ENCODE measurements around the gene IL17RE.
"Not testable (repeated sequence)": the region's sequence is repeated elsewhere in the genome, so short reads cannot be mapped to it uniquely, and the experiment has no call there.

The IL17RE gene

DNA sequence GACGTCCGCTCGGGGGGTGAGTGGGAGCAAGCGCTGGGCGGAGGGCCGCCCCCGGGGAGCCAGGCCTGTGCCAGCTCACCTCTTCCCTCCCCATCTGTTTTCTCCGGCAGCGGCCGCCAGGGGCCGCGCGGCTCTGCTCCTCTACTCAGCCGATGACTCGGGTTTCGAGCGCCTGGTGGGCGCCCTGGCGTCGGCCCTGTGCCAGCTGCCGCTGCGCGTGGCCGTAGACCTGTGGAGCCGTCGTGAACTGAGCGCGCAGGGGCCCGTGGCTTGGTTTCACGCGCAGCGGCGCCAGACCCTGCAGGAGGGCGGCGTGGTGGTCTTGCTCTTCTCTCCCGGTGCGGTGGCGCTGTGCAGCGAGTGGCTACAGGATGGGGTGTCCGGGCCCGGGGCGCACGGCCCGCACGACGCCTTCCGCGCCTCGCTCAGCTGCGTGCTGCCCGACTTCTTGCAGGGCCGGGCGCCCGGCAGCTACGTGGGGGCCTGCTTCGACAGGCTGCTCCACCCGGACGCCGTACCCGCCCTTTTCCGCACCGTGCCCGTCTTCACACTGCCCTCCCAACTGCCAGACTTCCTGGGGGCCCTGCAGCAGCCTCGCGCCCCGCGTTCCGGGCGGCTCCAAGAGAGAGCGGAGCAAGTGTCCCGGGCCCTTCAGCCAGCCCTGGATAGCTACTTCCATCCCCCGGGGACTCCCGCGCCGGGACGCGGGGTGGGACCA, 30.4 kb downstream of the IL17RE start:
- in situ Hi-C loops (cut with MboI; ENCODE audit: low sequenced_read_pairs) = no loop called here

DNA sequence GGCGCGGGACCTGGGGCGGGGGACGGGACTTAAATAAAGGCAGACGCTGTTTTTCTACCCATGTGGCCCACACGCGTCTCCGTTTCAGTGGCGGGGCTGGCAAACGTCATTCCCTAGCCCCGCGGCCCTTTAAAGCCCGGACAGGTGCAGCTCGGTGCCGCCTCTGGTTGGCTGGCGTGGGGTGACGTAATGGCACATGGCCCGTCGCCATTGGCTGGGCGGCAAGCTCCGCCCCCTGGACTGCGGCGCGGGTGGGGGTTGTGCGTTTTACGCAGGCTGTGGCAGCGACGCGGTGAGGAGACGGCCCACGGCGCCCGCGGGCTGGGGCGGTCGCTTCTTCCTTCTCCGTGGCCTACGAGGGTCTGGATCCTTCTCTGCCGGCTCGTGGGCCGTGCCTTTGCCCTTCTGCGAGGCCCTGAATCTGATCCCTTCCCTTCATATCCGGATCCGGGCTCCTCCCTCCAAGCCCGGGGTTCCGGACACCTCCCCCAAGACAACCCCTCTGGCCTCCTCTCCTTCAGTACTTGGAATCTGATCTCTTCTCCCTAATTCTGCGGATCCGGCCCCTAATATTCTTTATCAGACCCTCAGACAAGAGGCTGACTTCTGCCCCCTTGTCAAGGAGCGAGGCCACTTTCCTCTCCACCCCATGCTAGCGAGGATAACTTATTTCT, 31.1 kb downstream of the IL17RE start, which contains the start of gene CRELD1:
CRELD1 (plus strand) TSS at position 274 of the 674 bp plus-strand sequence. CDS start 605 bp downstream, outside the sequence.
- in situ Hi-C loops (cut with MboI; ENCODE audit: low sequenced_read_pairs) = no loop called here

DNA sequence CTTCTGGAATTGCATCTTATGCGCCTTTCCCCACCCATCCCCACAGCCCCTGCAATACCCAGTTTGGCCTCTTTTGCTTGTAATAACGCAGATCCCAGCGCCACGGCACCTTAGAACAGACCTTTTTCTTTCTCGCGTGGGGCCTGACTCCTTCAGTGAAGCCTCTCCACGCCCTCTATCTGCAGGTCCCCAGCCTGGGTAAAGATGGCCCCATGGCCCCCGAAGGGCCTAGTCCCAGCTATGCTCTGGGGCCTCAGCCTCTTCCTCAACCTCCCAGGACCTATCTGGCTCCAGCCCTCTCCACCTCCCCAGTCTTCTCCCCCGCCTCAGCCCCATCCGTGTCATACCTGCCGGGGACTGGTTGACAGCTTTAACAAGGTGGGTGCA, 31.6 kb downstream of the IL17RE start:
- in situ Hi-C loops (cut with MboI; ENCODE audit: low sequenced_read_pairs) = no loop called here

DNA sequence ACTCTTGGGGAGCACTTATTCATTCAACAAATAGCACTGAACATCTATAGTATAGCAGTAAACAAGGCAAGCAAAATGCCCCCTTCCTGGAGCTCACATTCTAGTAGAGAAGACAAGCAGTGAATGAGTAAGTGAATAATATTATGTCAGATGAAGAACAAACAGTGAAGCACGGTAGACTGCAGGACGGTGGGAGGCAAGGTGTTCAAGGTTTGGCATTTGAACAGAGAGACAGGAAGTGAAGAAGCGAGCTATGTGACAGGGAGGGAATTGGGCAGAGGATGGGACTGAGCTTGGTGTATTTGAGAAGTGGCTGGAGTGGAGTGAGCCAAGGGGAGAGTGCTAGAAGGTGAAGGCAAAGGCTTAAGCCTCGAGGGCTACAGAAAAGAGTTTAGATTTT, 32.3 kb downstream of the IL17RE start:
- in situ Hi-C loops (cut with MboI; ENCODE audit: low sequenced_read_pairs) = no loop called here

DNA sequence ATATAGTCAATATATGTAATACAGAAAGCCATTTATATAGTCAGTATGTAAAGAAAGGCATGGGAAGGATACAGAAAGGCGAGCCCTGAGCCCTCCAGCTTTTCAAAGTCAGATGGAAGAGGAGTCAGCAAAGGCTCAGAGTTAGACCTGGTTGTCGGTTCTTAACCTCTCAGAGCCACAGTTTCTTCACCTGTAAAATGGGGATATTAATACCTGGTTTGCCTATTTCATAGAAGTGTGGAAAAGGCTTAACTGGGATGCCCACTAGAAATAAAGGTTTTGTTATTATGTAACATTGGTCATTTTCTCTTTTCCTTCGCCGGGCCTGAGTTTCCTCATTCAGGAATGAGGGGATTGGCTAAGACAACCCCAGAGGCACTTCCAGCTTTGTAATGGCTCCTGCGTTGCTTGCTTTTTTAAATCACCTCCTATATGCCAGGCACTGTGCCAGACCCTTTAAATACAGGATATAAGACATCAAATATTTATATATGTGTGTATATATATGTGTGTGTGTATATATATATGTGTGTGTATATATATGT, 33.4 kb downstream of the IL17RE start:
- in situ Hi-C loops (cut with MboI; ENCODE audit: low sequenced_read_pairs) = no loop called here

DNA sequence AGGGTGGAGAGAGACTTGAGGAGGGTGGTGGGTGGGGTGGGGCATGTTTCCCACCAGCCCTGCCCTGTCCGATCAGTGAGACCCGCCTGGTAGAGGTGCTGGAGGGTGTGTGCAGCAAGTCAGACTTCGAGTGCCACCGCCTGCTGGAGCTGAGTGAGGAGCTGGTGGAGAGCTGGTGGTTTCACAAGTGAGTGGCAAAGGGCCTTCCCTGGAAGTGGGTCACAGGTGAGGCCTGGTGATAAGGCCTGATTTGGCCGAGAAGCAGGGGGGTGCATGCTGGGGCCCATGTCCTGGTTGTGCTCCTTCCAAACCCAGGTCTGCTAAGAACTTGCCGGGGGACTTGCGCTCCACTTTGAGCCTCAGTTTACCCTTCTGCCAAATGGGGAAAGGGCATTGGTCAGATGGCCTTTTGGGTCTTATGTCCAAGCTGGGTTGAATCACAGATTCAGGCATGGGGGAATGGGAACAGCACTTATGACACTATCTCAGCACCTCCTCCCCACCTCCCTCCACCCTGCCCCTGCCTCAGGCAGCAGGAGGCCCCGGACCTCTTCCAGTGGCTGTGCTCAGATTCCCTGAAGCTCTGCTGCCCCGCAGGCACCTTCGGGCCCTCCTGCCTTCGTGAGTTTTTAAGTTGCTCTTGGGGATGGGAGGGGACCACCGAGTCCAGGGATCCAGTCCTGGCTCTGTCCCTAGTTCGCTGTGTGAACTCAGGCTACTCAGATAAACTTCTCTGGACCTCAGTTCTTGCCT, 35.0 kb downstream of the IL17RE start:
- in situ Hi-C loops (cut with MboI; ENCODE audit: low sequenced_read_pairs) = no loop called here

DNA sequence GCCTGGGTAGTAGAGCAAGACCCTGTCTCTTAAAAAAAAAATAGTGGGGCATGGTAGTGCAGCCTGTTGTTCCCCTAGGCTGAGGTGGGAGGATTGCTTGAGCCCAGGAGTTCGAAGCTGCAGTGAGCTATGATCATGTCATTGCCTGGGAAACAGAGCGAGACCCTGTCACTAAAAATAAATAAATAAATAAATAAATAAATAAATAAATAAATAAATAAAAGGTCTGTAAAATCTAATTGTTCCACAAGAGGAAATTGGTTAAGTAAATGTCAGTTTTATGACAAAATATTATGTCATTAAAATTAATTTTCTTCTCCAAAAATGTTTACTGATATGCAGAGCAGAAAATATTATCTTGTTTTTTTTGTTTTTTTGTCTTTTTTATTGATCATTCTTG, 36.3 kb downstream of the IL17RE start:
- in situ Hi-C loops (cut with MboI; ENCODE audit: low sequenced_read_pairs) = no loop called here

DNA sequence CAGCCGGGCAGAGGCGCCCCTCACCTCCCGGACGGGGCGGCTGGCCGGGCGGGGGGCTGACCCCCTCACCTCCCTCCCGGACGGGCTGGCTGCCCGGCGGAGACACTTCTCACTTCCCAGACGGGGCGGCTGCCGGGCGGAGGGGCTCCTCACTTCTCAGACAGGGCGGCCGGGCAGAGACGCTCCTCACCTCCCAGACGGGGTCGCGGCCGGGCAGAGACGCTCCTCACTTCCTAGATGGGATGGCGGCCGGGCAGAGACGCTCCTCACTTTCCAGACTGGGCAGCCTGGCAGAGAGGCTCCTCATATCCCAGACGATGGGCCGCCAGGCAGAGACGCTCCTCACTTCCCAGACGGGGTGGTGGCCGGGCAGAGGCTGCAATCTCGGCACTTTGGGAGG, 37.3 kb downstream of the IL17RE start:
- in situ Hi-C loops (cut with MboI; ENCODE audit: low sequenced_read_pairs) = not testable (repeated sequence)

DNA sequence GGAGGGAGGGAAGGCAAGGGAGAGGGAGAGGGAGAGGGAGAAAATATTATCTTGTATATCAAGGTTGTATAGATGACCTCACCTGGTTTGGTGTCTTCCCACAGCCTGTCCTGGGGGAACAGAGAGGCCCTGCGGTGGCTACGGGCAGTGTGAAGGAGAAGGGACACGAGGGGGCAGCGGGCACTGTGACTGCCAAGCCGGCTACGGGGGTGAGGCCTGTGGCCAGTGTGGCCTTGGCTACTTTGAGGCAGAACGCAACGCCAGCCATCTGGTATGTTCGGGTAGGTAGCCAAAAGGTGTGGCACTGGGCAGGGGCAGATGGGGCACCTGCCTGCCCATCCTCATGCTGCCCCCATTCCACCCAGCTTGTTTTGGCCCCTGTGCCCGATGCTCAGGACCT, 38.1 kb downstream of the IL17RE start:
- in situ Hi-C loops (cut with MboI; ENCODE audit: low sequenced_read_pairs) = no loop called here

DNA sequence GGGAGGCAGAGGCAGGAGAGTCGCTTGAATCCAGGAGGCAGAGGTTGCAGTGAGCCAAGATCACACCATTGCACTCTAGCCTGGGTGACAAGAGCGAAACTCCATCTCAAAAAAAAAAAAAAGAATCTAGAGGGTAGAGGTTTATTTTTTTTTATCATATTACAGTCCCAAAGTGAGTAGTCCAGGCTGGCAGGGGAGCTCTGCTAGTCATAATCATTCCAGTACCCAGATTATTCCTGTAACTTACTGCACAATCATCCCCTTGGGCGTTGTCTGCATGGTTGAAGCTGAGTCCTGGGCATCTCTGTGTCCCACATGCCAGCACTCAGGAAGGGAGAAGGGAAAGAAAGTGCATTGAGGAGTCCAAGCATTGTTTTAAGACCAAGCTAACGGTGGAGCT, 39.5 kb downstream of the IL17RE start:
- in situ Hi-C loops (cut with MboI; ENCODE audit: low sequenced_read_pairs) = no loop called here

DNA sequence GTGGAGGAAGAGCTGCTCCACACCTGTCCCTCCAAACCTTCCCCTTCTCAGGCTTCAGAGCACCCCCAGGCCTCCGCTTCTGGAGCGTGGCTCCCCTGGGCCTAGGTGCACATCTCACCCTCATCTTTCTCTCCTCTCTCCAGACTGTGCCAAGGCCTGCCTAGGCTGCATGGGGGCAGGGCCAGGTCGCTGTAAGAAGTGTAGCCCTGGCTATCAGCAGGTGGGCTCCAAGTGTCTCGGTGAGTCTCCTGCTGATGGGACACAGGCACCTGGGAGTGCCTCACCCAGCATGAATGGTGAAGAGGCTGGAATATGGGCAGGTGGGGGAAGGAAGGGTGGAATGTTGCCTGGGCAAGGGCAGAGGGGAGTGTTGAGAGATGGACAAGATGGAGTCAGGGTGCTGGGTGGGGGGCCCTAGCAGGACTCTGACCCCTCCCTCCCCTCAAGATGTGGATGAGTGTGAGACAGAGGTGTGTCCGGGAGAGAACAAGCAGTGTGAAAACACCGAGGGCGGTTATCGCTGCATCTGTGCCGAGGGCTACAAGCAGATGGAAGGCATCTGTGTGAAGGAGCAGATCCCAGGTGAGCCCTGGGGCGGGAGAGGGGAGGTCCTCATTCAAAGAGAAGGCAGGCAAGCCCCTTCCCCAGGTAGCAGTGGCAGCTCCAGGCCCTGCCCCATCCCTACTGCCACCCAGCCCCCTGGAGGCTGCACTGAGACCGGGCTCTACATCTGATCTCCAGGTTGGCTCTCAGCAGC, 40.5 kb downstream of the IL17RE start:
- in situ Hi-C loops (cut with MboI; ENCODE audit: low sequenced_read_pairs) = no loop called here

DNA sequence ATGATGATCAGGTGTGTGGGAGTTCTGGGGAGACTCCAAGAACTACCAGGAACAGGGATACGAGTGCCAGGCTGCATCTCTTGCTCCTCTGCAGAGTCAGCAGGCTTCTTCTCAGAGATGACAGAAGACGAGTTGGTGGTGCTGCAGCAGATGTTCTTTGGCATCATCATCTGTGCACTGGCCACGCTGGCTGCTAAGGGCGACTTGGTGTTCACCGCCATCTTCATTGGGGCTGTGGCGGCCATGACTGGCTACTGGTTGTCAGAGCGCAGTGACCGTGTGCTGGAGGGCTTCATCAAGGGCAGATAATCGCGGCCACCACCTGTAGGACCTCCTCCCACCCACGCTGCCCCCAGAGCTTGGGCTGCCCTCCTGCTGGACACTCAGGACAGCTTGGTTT, 41.6 kb downstream of the IL17RE start:
- in situ Hi-C loops (cut with MboI; ENCODE audit: low sequenced_read_pairs) = no loop called here

DNA sequence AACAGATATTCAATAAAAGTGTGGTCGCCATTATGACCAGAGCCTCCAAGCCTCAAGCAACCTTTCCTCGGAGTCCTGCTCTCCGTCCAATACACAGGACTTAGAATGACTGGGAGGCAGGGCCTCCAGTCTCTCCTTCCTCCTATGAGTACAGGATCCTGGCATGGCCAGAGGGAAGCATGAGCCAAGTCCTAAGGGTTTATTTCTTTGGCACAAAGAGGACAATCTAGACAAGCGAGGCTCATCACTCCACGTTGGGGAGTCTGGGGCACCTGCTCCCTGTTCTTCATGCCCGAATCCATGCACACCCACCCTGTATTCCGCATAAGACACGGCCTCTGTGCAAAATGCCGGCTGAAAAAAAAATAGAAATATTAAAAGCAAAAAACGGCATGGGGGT, 42.7 kb downstream of the IL17RE start:
- in situ Hi-C loops (cut with MboI; ENCODE audit: low sequenced_read_pairs) = no loop called here

DNA sequence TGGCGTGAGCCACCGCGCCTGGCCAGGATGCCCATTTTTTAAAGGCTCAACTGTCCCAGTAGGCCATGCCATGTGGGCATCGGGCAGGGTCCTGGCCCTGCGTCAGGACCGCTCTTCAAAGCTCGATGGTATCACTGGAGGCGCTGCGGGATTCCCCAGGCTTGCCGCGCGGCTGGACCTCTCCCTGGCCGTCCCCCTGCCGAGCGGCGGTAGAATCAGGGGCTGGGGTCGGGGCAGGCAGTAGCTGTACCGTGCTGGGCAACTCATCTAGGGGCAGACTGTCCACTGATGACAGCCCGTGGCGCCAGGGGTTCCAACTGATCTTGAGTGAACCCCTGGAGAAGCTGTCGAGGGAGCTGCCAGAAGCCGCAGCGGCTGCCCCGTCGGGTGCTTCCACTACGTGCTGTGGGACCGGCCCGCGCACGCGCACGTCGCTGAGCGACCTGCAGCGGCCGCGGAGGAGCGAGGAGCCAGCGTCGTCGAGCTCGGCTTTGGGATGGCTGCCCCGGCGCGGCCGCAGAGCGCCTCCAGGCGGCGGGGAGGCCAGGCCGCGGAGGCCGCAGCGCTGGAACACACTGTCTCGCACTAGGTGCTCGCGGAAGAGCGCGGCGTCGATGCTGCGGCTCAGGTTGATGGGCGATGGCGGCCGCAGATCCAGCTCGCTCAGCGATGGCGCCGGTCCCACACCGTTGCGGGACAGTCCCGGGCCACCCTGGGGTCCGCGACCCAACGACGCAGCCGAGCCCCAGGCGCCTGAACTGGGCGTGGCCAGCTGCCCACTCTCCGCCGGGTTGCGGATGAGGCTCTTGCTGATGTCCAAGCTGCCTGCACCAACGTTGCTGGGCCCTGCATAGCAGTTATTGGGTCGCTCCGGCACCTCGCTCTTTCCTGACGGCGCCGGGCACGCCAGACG, 43.7 kb downstream of the IL17RE start:
- in situ Hi-C loops (cut with MboI; ENCODE audit: low sequenced_read_pairs) = no loop called here

DNA sequence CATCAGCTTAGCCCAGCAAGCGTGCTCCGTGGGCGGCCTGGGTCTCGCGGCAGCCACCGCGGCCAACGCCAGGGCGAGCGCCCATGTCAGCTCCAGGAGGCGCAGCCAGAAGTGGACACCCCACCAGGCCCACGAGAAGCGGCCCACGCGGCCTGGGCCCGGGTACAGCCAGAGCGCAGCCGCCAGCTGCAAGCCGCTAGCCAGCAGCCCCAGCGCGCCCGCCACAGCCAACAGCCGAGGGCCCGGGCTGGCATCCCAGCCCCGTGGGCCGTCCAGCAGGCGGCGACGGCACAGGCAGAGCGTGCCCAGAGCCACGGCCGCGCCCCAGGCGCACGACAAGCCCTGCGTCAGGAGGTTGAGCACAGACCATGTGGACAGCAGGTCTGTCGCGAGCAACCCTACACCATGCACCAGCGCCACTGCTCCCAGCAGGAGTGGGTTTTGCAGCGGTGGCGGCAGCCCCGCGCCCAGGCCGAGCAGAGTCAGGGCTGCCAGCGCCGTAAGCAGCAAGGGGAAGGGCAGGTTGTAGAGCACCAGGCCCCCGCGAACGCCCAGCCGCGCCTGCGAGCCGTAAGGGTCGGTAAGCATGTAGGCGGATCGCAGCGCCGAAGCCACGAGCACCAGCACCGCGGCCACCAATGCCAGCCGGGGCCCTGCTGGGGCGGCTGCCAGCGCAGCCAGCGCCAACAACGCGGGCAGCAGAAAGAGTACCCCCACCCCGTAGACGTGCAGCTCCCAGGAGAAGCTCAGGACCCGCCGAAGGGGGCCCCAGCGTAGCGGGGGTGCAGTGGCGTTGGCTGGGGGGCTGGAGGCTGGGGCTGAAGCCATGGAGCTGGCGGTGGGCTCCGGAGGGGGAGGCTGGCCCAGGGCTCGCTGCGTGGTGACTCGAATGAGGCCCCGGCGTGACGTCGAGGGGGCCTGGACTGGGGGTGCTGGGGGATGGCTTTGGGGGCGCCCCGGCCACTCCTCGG, 44.7 kb downstream of the IL17RE start:
- in situ Hi-C loops (cut with MboI; ENCODE audit: low sequenced_read_pairs) = no loop called here

DNA sequence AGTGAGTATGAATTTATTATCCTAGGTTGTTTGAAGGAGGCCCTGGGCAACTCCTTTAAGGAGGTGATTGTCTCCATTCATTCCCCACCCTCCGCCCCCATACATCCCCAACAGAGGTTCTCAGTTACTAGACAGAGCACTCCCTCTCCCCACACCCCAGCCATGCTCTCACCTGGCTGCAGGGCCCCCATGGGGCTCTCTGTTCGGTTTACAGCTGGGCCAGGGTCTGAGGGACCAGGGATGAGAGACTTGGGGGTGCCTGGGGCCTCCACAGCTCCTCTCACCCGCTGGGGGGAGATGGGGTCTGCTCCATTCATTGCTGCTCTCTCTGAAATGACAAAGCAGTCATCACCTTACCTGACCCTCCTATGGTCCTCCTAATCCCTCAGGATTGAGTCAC, 45.9 kb downstream of the IL17RE start:
- in situ Hi-C loops (cut with MboI; ENCODE audit: low sequenced_read_pairs) = no loop called here

DNA sequence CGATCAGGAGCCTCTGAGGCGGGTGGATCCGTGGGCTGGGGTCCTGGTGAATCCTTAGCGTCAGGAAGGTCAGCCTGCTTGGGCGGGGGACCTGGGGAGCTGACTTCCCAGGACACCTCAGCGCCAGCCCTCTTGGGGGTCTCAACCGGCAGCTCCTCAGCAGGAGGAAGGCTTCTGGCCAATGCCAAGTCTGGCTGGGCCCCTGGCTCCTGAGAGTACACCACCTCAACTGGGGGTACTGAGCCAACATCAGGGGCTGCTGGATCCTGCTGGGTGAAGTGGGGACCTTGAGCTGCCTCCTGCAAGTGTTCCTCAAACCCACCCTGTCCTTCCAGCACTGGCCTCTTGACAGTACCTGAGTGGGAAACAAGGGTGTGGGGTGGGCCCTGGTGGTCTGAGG, 46.5 kb downstream of the IL17RE start:
- in situ Hi-C loops (cut with MboI; ENCODE audit: low sequenced_read_pairs) = no loop called here

DNA sequence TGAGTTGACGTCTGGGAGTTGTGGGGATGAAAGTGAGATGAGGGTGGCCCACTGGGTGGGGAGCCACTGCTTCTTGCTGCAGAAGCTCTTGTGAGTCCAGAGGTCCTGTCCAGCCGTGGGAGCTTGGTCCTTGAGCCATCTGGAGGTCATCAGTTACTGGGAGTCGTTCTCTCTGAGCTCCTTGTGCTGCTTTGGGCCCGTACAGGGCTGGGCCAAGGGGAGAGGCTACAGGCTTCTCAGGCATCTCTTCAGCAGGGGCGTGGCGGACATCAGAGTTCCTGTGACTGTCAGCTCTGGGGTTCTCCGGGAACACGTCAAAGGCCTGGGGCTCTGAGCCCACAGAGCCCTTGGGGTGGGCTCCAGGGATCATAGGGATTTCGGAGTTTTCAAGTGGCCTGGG, 47.0 kb downstream of the IL17RE start:
- in situ Hi-C loops (cut with MboI; ENCODE audit: low sequenced_read_pairs) = no loop called here

DNA sequence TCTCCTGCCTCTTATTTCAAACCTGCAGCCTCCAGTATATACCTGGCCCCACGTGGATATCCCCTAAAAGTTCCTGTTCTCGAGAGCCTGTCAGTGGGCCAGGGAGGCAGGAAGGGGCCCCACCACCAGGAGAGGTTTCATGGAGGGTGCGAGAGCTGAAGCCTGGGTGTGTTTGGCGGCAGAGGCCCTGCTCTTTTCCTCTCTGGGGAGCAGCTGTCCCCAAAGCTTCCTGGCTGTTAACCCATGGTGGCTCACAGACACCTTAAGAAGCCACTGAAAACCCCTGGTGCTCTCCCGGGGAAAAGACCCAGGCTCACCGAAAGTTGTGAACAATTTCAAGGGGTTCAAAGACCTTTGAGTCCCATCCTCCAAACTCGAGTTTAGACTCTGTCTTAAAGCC, 48.5 kb downstream of the IL17RE start:
- in situ Hi-C loops (cut with MboI; ENCODE audit: low sequenced_read_pairs) = no loop called here
